ENCODE results near the gene CARMIL3. TPM values are rescaled to one million over a fixed set of nuclear protein-coding genes. Genes with fewer than 3 reads are reported as not detected.
"Not testable (repeated sequence)": the region's sequence is repeated elsewhere in the genome, so short reads cannot be mapped to it uniquely, and the experiment has no call there.

CARMIL3 gene
- total RNA-seq, 2 donors from 2014 or later, result 0.29 to 2.1 TPM

- Histone ChIP-seq H3K27me3 (no peaks in the 10 kb centered on the region), H3K4me1 (peaks cover 3% of the 10 kb centered on the region), H3K4me3 (no peak overlapping the region), H3K36me3 (peaks cover 10% of the 10 kb centered on the region), H3K9me3 (no peaks in the 10 kb centered on the region), H3K9ac (ENCODE audit: low read depth in 2 of 2, low read length in 2 of 2) (no peak overlapping the region), H3K27ac (no peak overlapping the region)
- intact Hi-C loops (cut with DNase I), result no loop called here
- no peak for TF ChIP-seq CTCF (IDR thresholded peaks at IDR 0.05)
- DNase-seq, result no peak
These were observed 47.4 kb downstream of the CARMIL3 start for GRCh38 chr14:24098927-24099813.

- Histone ChIP-seq H3K27ac (no peak overlapping the region), H3K4me3 (no peak overlapping the region), H3K9ac (ENCODE audit: low read depth in 2 of 2, low read length in 2 of 2) (no peak overlapping the region), H3K9me3 (no peaks in the 10 kb centered on the region), H3K36me3 (peaks cover 10% of the 10 kb centered on the region), H3K4me1 (peaks cover 3% of the 10 kb centered on the region), H3K27me3 (no peaks in the 10 kb centered on the region)
- DNase-seq, result no peak
- intact Hi-C loops (cut with DNase I), result no loop called here
- TF ChIP-seq CTCF (IDR thresholded peaks at IDR 0.05), result no peak
These were observed 48.6 kb downstream of the CARMIL3 start for GRCh38 chr14:24100197-24100981.

- no peak for DNase-seq
- no peak for TF ChIP-seq CTCF (IDR thresholded peaks at IDR 0.05)
- intact Hi-C loops (cut with DNase I), result no loop called here
These were observed 49.2 kb downstream of the CARMIL3 start for GRCh38 chr14:24100982-24101494.

GRCh38 chr14:24102357-24103048 lies 50.7 kb downstream of the CARMIL3 start:
- intact Hi-C loops (cut with DNase I), result no loop called here
- Histone ChIP-seq H3K27ac (no peak overlapping the region), H3K4me3 (no peak overlapping the region), H3K9ac (ENCODE audit: low read depth in 2 of 2, low read length in 2 of 2) (no peak overlapping the region), H3K9me3 (no peaks in the 10 kb centered on the region), H3K36me3 (peaks cover 10% of the 10 kb centered on the region), H3K4me1 (no peaks in the 10 kb centered on the region), H3K27me3 (no peaks in the 10 kb centered on the region)
- DNase-seq, result no peak
- TF ChIP-seq CTCF (IDR thresholded peaks at IDR 0.05), result no peak

More at GRCh38 chr14:24100982-24101494, 49.2 kb downstream of the CARMIL3 start:
- H3K36me3 ChIP-seq, result peaks cover 10% of the 10 kb centered on the region
- H3K27me3 ChIP-seq, result no peaks in the 10 kb centered on the region
- H3K9me3 ChIP-seq, result no peaks in the 10 kb centered on the region
- H3K27ac ChIP-seq, result no peak overlapping the region
- H3K9ac ChIP-seq (ENCODE audit: low read depth in 2 of 2, low read length in 2 of 2), result no peak overlapping the region
- H3K4me3 ChIP-seq, result no peak overlapping the region
- H3K4me1 ChIP-seq, result no peaks in the 10 kb centered on the region

GRCh38 chr14:24103451-24103850 lies 51.6 kb downstream of the CARMIL3 start:
- intact Hi-C loops (cut with DNase I), result no loop called here
- no peaks in the 10 kb centered on the region for H3K27me3 ChIP-seq
- no peak for TF ChIP-seq CTCF (IDR thresholded peaks at IDR 0.05)
- no peaks in the 10 kb centered on the region for H3K9me3 ChIP-seq
- H3K4me1 ChIP-seq, result no peaks in the 10 kb centered on the region
- H3K4me3 ChIP-seq, result no peak overlapping the region
- no peak overlapping the region for H3K27ac ChIP-seq
- H3K36me3 ChIP-seq, result peaks cover 5% of the 10 kb centered on the region
- no peak for DNase-seq
- H3K9ac ChIP-seq (ENCODE audit: low read depth in 2 of 2, low read length in 2 of 2), result no peak overlapping the region

GRCh38 chr14:24105609-24106239 lies 53.9 kb downstream of the CARMIL3 start:
- H3K27ac ChIP-seq; H3K4me3 ChIP-seq; H3K9me3 ChIP-seq; H3K9ac ChIP-seq (ENCODE audit: low read depth in 2 of 2, low read length in 2 of 2); H3K36me3 ChIP-seq; H3K4me1 ChIP-seq; H3K27me3 ChIP-seq; DNase-seq: not testable (repeated sequence)
- intact Hi-C loops (cut with DNase I), result loop anchor here (5.0 kb wide), 1 partner anchor 93 kb away; no protein-coding TSS in a partner anchor
